SK-N-MC (cell line): ENCODE measurements around the gene PLEKHA3.

Experiments
- DNase-seq: peaks from one replicate; pipeline ENCODE4 v3.0.0-alpha.2; 2011; ENCODE audit warnings: low read depth, low spot score
- H3K27ac ChIP-seq: fragments of 200-600 bp; sonication (generic); 2 replicates; pipeline ENCODE4 v1.5.1; 2016; ENCODE audit warnings: mixed run types
- H3K36me3 ChIP-seq: fragments of 200-600 bp; sonication (generic); 2 replicates; pipeline ENCODE4 v1.6.1; 2017; ENCODE audit warnings: antibody characterized with exemption, low read length, mixed read lengths; ENCODE audit not compliant: insufficient read depth
- H3K4me3 ChIP-seq: fragments of 200-600 bp; sonication (generic); 2 replicates; pipeline ENCODE4 v1.5.1; 2016
- H3K9ac ChIP-seq: fragments of 200-600 bp; sonication (generic); 2 replicates; pipeline ENCODE4 v1.8.0; 2017; ENCODE audit warnings: mixed run types, mixed read lengths; ENCODE audit not compliant: insufficient read length
- H3K9me3 ChIP-seq: fragments of 200-600 bp; sonication (generic); 2 replicates; pipeline ENCODE4 v1.6.1; 2017; ENCODE audit warnings: low read depth, mild to moderate bottlenecking, antibody characterized with exemption, low read length, moderate library complexity, mixed read lengths
- EZH2 ChIP-seq: fragments of 200-600 bp; sonication (generic); IDR thresholded peaks from one replicate; pipeline ENCODE4 v1.6.1; 2017; ENCODE audit warnings: antibody characterized with exemption
- FOXP2 ChIP-seq: optimal IDR thresholded peaks from 2 replicates; pipeline ENCODE3; 2011; ENCODE audit warnings: mild to moderate bottlenecking, moderate library complexity; ENCODE audit not compliant: insufficient read depth; ENCODE audit errors: extremely low read length, control extremely low read depth
- POLR2AphosphoS5 ChIP-seq: IDR thresholded peaks from 2 replicates; pipeline ENCODE4 v1.6.1; 2012; ENCODE audit warnings: mild to moderate bottlenecking, low read depth, low read length, borderline replicate concordance

The PLEKHA3 gene

GRCh38 chr2:178485356-178485755 is 5.1 kb downstream of the PLEKHA3 start:
- Histone ChIP-seq H3K27ac (no peak overlapping the region), H3K4me3 (no peak overlapping the region), H3K36me3 (peaks cover 14% of the 10 kb centered on the region; the same call in 1 of the 2 replicates), H3K9ac (no peak overlapping the region), H3K9me3 (no peaks in the 10 kb centered on the region)
- TF ChIP-seq FOXP2: no peak
- no peak for TF ChIP-seq EZH2
- no peak for TF ChIP-seq POLR2AphosphoS5
- no peak for DNase-seq

- H3K4me3 ChIP-seq: no peak overlapping the region
These were observed 11.4 kb downstream of the PLEKHA3 start for GRCh38 chr2:178491612-178492011.

GRCh38 chr2:178496049-178496448 is 15.8 kb downstream of the PLEKHA3 start:
- Histone ChIP-seq H3K9ac (no peak overlapping the region), H3K9me3 (no peaks in the 10 kb centered on the region), H3K27ac (no peak overlapping the region), H3K36me3 (peaks cover 52% of the 10 kb centered on the region), H3K4me3 (no peak overlapping the region)
- TF ChIP-seq FOXP2 (no peak), POLR2AphosphoS5 (no peak), EZH2 (no peak)
- DNase-seq: no peak

More at GRCh38 chr2:178491612-178492011, 11.4 kb downstream of the PLEKHA3 start:
- H3K27ac ChIP-seq: no peak overlapping the region
- no peaks in the 10 kb centered on the region for H3K9me3 ChIP-seq
- no peak for DNase-seq
- H3K36me3 ChIP-seq: peaks cover 46% of the 10 kb centered on the region
- no peak overlapping the region for H3K9ac ChIP-seq
- TF ChIP-seq POLR2AphosphoS5: no peak
- no peak for TF ChIP-seq EZH2
- no peak for TF ChIP-seq FOXP2

GRCh38 chr2:178498137-178498536 is 17.9 kb downstream of the PLEKHA3 start:
- no peak for DNase-seq
- TF ChIP-seq POLR2AphosphoS5 (no peak), EZH2 (no peak), FOXP2 (no peak)
- no peak overlapping the region for H3K4me3 ChIP-seq
- no peak overlapping the region for H3K9ac ChIP-seq
- peaks cover 65% of the 10 kb centered on the region for H3K36me3 ChIP-seq
- H3K9me3 ChIP-seq: no peaks in the 10 kb centered on the region
- H3K27ac ChIP-seq: no peak overlapping the region

GRCh38 chr2:178499640-178500039 is 19.4 kb downstream of the PLEKHA3 start:
- Histone ChIP-seq H3K27ac (no peak overlapping the region), H3K36me3 (peaks cover 63% of the 10 kb centered on the region), H3K9me3 (no peaks in the 10 kb centered on the region), H3K4me3 (no peak overlapping the region), H3K9ac (no peak overlapping the region)
- no peak for DNase-seq
- TF ChIP-seq FOXP2 (no peak), EZH2 (no peak), POLR2AphosphoS5 (no peak)

- Histone ChIP-seq H3K9ac (no peak overlapping the region), H3K27ac (no peak overlapping the region), H3K4me3 (no peak overlapping the region), H3K9me3 (no peaks in the 10 kb centered on the region), H3K36me3 (peaks cover 55% of the 10 kb centered on the region)
- DNase-seq: no peak
- TF ChIP-seq POLR2AphosphoS5: no peak
These were observed 22.5 kb downstream of the PLEKHA3 start for GRCh38 chr2:178502751-178503150.

- Histone ChIP-seq H3K9ac (no peak overlapping the region), H3K9me3 (no peaks in the 10 kb centered on the region), H3K4me3 (no peak overlapping the region), H3K27ac (no peak overlapping the region), H3K36me3 (peaks cover 37% of the 10 kb centered on the region)
- no peak for DNase-seq
- TF ChIP-seq EZH2: no peak
- no peak for TF ChIP-seq POLR2AphosphoS5
- no peak for TF ChIP-seq FOXP2
These were observed 25.8 kb downstream of the PLEKHA3 start for GRCh38 chr2:178506101-178506500.

- H3K36me3 ChIP-seq: peaks cover 33% of the 10 kb centered on the region
- H3K9ac ChIP-seq: no peak overlapping the region
- TF ChIP-seq POLR2AphosphoS5 (no peak), EZH2 (no peak), FOXP2 (no peak)
- H3K27ac ChIP-seq: no peak overlapping the region
- H3K9me3 ChIP-seq: no peaks in the 10 kb centered on the region
- no peak overlapping the region for H3K4me3 ChIP-seq
- DNase-seq: no peak
These were observed 26.3 kb downstream of the PLEKHA3 start for GRCh38 chr2:178506524-178506923.

- H3K4me3 ChIP-seq: no peak overlapping the region
- TF ChIP-seq FOXP2: no peak
- TF ChIP-seq POLR2AphosphoS5: no peak
- H3K9me3 ChIP-seq: no peaks in the 10 kb centered on the region
- H3K36me3 ChIP-seq: peaks cover 29% of the 10 kb centered on the region
- H3K9ac ChIP-seq: no peak overlapping the region
- DNase-seq: no peak
- H3K27ac ChIP-seq: no peak overlapping the region
These were observed 26.7 kb downstream of the PLEKHA3 start for GRCh38 chr2:178506949-178507348.

- Histone ChIP-seq H3K9ac (no peak overlapping the region), H3K4me3 (no peak overlapping the region), H3K36me3 (peaks cover 12% of the 10 kb centered on the region)
These were observed 28.4 kb downstream of the PLEKHA3 start for GRCh38 chr2:178508646-178509045.

More at GRCh38 chr2:178508646-178509045, 28.4 kb downstream of the PLEKHA3 start:
- Histone ChIP-seq H3K9me3 (no peaks in the 10 kb centered on the region), H3K27ac (no peak overlapping the region)
- TF ChIP-seq POLR2AphosphoS5 (no peak), FOXP2 (no peak), EZH2 (no peak)
- DNase-seq: no peak
